ENCODE data around the gene ZFAND4.
"Not testable (repeated sequence)": the region's sequence is repeated elsewhere in the genome, so short reads cannot be mapped to it uniquely, and the experiment has no call there.

DNA sequence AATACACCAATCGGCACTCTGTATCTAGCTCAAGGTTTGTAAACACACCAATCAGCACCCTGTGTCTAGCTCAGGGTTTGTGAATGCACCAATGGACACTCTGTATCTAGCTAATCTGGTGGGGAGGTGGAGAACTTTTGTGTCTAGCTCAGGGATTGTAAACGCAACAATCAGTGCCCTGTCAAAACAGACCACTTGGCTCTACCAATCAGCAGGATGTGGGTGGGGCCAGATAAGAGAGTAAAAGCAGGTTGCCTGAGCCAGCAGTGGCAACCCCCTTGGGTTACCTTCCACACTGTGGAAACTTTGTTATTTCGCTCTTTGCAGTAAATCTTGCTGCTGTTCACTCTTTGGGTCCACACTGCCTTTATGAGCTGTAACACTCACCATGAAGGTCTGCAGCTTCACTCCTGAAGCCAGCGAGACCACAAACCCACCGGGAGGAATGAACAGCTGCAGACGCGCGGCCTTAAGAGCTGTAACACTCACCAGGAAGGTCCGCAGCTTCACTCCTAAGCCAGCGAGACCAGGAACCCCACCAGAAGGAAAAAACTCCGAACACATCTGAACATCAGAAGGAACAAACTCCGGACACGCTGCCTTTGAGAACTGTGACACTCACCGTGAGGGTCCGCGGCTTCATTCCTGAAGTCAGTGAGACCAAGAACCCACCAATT, 71.2 kb downstream of the ZFAND4 start:
- not testable (repeated sequence) for TF ChIP-seq POLR2A (IDR thresholded peaks at IDR 0.05; ENCODE audit: low read length); GATA1 (IDR thresholded peaks at IDR 0.05; ENCODE audit: low read depth, low read length)

All from erythroblast (primary cell).